Left renal cortex interstitium (tissue), 4 donors: Measurements from ENCODE around the gene DKK3. TPM values are rescaled to one million over a fixed set of nuclear protein-coding genes. Genes with fewer than 3 reads are reported as not detected.

Experiments used
- polyA plus RNA-seq, 4 donors: library from polyadenylated mRNA; unstranded; fragments of 120-200 nt; gene quantifications; one replicate each; pipeline ENCODE4 v1.2.1, GENCODE V29; 2013; ENCODE audit not compliant: insufficient read length in 4 of 4

DKK3 gene
- polyA plus RNA-seq, 4 donors: 51.5 to 86.5 (median 69.7) TPM

Other genes starting within 250 kb of the DKK3 start
- 10 to 100 TPM; 73.0 to 93.6 (median 90.4) TPM for gene USP47, start 166.7 kb downstream of the DKK3 start, polyA plus RNA-seq
- gene MICAL2, start 102.0 kb upstream of the DKK3 start, polyA plus RNA-seq: 1 to 10 TPM; 5.3 to 7.2 (median 6.8) TPM